NT2/D1 (cell line): ENCODE measurements around the gene FBXL7.

Experiments used
- SUZ12 ChIP-seq: IDR thresholded peaks from 2 replicates; pipeline ENCODE4 v1.6.1; 2011; ENCODE audit not compliant: insufficient read length, insufficient read depth; ENCODE audit errors: extremely low read depth
- YY1 ChIP-seq: IDR thresholded peaks from 2 replicates; pipeline ENCODE4 v1.6.1; 2011; ENCODE audit not compliant: insufficient read length, insufficient read depth
- ZNF274 ChIP-seq: IDR thresholded peaks from 2 replicates; pipeline ENCODE4 v1.6.1; 2011; ENCODE audit warnings: mild to moderate bottlenecking, low read depth, low read length

DNA sequence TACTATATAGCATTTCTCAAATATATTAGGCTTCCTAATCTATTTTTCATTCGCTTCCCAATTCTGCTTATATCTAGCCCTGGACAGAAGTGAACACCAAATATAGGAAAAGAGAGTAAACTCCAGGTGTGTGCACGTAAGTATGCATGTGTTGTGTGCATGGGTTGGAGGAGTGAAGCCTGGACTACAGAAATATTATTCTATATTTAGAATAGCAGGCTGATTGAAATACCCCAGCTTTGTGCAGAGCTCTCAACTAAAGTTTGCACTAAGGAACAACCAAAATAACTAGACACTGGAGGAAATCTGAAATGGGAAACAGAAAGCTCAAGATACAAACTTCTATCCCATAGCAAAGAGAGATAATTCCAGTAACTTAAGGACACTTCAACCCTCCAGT is 480.9 kb downstream of the FBXL7 start:
- TF ChIP-seq YY1 (no peak), SUZ12 (no peak), ZNF274 (no peak)
